Common myeloid progenitor, CD34-positive (primary cell): Measurements from ENCODE around the gene FKBP5.
"Not testable (repeated sequence)": the region's sequence is repeated elsewhere in the genome, so short reads cannot be mapped to it uniquely, and the experiment has no call there.

ENCODE experiments used
- CTCF ChIA-PET: fragments of 350-600 bp; sonication (Branson Sonifier 250); formaldehyde crosslinking; loops from one replicate; lab custom pipeline; 2021; ENCODE audit warnings: antibody characterized with exemption; lab: Charles Lee
- POLR2A ChIA-PET: fragments of 350-600 bp; sonication (Branson Sonifier 250); formaldehyde crosslinking; loops from one replicate; lab custom pipeline; 2021; ENCODE audit warnings: antibody characterized with exemption; lab: Charles Lee
- DNase-seq, 3 donors: peaks; one replicate each; pipeline versions ENCODE4 v3.0.0 to v3.0.0-alpha.2; 2013
- H3K27ac ChIP-seq, 2 experiments: 1 replicate in 1 of 2; 2 replicates in 1 of 2; pipeline ENCODE4 v1.7.0; 2013; ENCODE audit warnings: inconsistent platforms in 2 of 2, low read length in 2 of 2, mild to moderate bottlenecking in 2 of 2, low read depth in 1 of 2, moderate library complexity in 1 of 2; ENCODE audit not compliant: severe bottlenecking in 2 of 2, insufficient read depth in 1 of 2, poor library complexity in 1 of 2
- H3K27me3 ChIP-seq, 5 experiments: replicated peaks in 2 of 5; 1 replicate in 3 of 5; 2 replicates in 2 of 5; pipeline versions ENCODE4 v1.6.1 to v1.7.0; 2013; ENCODE audit warnings: low read length in 4 of 5, mild to moderate bottlenecking in 2 of 5, moderate library complexity in 2 of 5, inconsistent platforms in 1 of 5; ENCODE audit not compliant: insufficient read depth in 5 of 5, control insufficient read depth in 4 of 5
- H3K36me3 ChIP-seq, 4 experiments: 1 replicate in 2 of 4; 2 replicates in 2 of 4; pipeline versions ENCODE4 v1.6.1 to v1.7.0; 2013; ENCODE audit warnings: low read length in 3 of 4, control low read depth in 1 of 4, mild to moderate bottlenecking in 1 of 4; ENCODE audit not compliant: control insufficient read depth in 4 of 4, insufficient read depth in 4 of 4
- H3K4me1 ChIP-seq, 4 experiments: 1 replicate in 3 of 4; 2 replicates in 1 of 4; pipeline versions ENCODE4 v1.6.1 to v1.7.1; 2013; ENCODE audit warnings: low read length in 3 of 4, mild to moderate bottlenecking in 3 of 4, control low read depth in 1 of 4, inconsistent platforms in 1 of 4, moderate library complexity in 1 of 4; ENCODE audit not compliant: control insufficient read depth in 4 of 4, insufficient read depth in 4 of 4; ENCODE audit errors: control extremely low read depth in 1 of 4
- H3K4me3 ChIP-seq, 7 experiments: 1 replicate in 4 of 7; 2 replicates in 3 of 7; pipeline versions ENCODE4 v1.5.1 to v1.7.0; 2013; ENCODE audit warnings: mild to moderate bottlenecking in 7 of 7, low read length in 6 of 7, moderate library complexity in 6 of 7, inconsistent platforms in 2 of 7, low read depth in 2 of 7, control low read depth in 1 of 7; ENCODE audit not compliant: insufficient read depth in 4 of 7, control insufficient read depth in 1 of 7; ENCODE audit errors: extremely low read depth in 1 of 7
- H3K9me3 ChIP-seq, 5 experiments: 1 replicate in 4 of 5; 2 replicates in 1 of 5; pipeline versions ENCODE4 v1.6.1 to v1.7.1; 2013; ENCODE audit warnings: low read length in 4 of 5, mild to moderate bottlenecking in 2 of 5, inconsistent platforms in 1 of 5, low read depth in 1 of 5, moderate library complexity in 1 of 5; ENCODE audit not compliant: control insufficient read depth in 4 of 5, insufficient read depth in 2 of 5; ENCODE audit errors: control extremely low read depth in 1 of 5
- WGBS: methylation state at CpG from one replicate; pipeline ENCODE4 v1.1.5; 2013; ENCODE audit not compliant: insufficient coverage; 5-methylcytosine and 5-hydroxymethylcytosine counted together

The FKBP5 gene

GRCh38 chr6:35691027-35691824 lies 2.5 kb upstream of the FKBP5 start:
- WGBS: 62% methylated on average over 9 of the region's 10 CpGs
- POLR2A ChIA-PET: interaction anchor here (0.6 kb wide), 1 partner anchor 174 kb away, joined by 3 read pairs; no protein-coding TSS in a partner anchor

GRCh38 chr6:35690484-35690883 lies 1.8 kb upstream of the FKBP5 start:
- Histone ChIP-seq H3K4me1 (peaks cover 4 to 34% (median 23%) of the 10 kb centered on the region in 4 experiments), H3K27me3 (no peaks in the 10 kb centered on the region), H3K9me3 (peaks cover 0 to 2% (median 0%) of the 10 kb centered on the region in 5 experiments), H3K27ac (no peak overlapping the region), H3K36me3 (no peaks in the 10 kb centered on the region), H3K4me3 (no peak overlapping the region)
- no peak for DNase-seq
- ChIA-PET CTCF (interaction anchor here (0.6 to 1.6 kb wide), 8 partner anchors 10 to 1269 kb away, joined by 3 to 4 read pairs (median 3); partner anchors contain the start of gene ARMC12), POLR2A (interaction anchor here (0.6 kb wide), 1 partner anchor 173 kb away, joined by 3 read pairs; no protein-coding TSS in a partner anchor)
- 95% methylated on average over 2 of the region's 9 CpGs for WGBS

More at GRCh38 chr6:35691027-35691824, 2.5 kb upstream of the FKBP5 start:
- peak in 2 of 3 donors; percentile 46 to 56 for DNase-seq
- CTCF ChIA-PET: interaction anchor here (1.0 to 1.6 kb wide), 5 partner anchors 13 to 92 kb away, joined by 3 to 4 read pairs (median 3); no protein-coding TSS in a partner anchor
- Histone ChIP-seq H3K36me3 (no peaks in the 10 kb centered on the region), H3K4me1 (peaks cover 4 to 28% (median 19%) of the 10 kb centered on the region in 4 experiments), H3K27me3 (no peaks in the 10 kb centered on the region), H3K4me3 (no peak overlapping the region), H3K9me3 (peaks cover 0 to 2% (median 0%) of the 10 kb centered on the region in 5 experiments), H3K27ac (no peak overlapping the region)

DNA sequence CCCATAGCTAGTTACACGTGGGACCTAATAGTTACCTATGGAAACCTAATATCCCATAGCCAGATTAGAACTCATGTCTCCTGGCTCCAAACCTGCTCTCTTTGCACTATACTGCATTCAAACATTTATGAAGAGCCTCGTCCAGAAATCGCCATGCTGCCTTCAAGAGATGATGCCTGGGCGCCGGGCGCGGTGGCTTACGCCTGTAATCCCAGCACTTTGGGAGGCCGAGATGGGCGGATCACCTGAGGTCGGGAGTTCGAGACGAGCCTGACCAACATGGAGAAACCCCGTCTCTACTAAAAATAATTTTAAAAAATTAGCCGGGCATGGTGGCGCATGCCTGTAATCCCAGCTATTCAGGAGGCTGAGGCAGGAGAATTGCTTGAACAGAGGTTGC lies 1.3 kb upstream of the FKBP5 start:
- H3K27me3 ChIP-seq, H3K9me3 ChIP-seq, H3K27ac ChIP-seq, POLR2A ChIA-PET, DNase-seq, H3K4me3 ChIP-seq, H3K36me3 ChIP-seq: not testable (repeated sequence)
- H3K4me1 ChIP-seq: peaks cover 4 to 37% (median 23%) of the 10 kb centered on the region in 4 experiments
- CTCF ChIA-PET: interaction anchor here (0.6 to 1.6 kb wide), 8 partner anchors 9 to 1269 kb away, joined by 3 to 4 read pairs (median 3); partner anchors contain the start of gene ARMC12
- WGBS: 99% methylated on average over 13 of the region's 16 CpGs

- peak overlapping the region; percentile 80 to 99 (median 94) for H3K4me3 ChIP-seq
- H3K27me3 ChIP-seq: no peaks in the 10 kb centered on the region
- DNase-seq: peak in 2 of 3 donors; percentile 46 to 56
- CTCF ChIA-PET: interaction anchor here (0.6 to 8.2 kb wide), 8 partner anchors 9 to 164 kb away, joined by 3 to 73 read pairs (median 4); partner anchors contain the start of gene ARMC12
- POLR2A ChIA-PET: no interaction called here
- H3K9me3 ChIP-seq: no peaks in the 10 kb centered on the region
- peaks cover 4 to 38% (median 25%) of the 10 kb centered on the region in 4 experiments for H3K4me1 ChIP-seq
- peaks cover 0 to 11% (median 5%) of the 10 kb centered on the region in 4 experiments for H3K36me3 ChIP-seq
- 0% methylated on average over 71 of the region's 100 CpGs for WGBS
- peak overlapping the region in 1 of 2 experiments; percentile 77 for H3K27ac ChIP-seq
Measured at GRCh38 chr6:35687658-35688604, 784 bp downstream of the FKBP5 start.

GRCh38 chr6:35686873-35687555 lies 1.7 kb downstream of the FKBP5 start:
- H3K36me3 ChIP-seq: peaks cover 0 to 13% (median 5%) of the 10 kb centered on the region in 4 experiments
- CTCF ChIA-PET: interaction anchor here (0.6 to 8.2 kb wide), 14 partner anchors 9 to 163 kb away, joined by 3 to 73 read pairs (median 4); partner anchors contain the start of gene ARMC12
- H3K9me3 ChIP-seq: no peaks in the 10 kb centered on the region
- H3K4me1 ChIP-seq: peaks cover 4 to 41% (median 24%) of the 10 kb centered on the region in 4 experiments
- H3K27me3 ChIP-seq: no peaks in the 10 kb centered on the region
- DNase-seq: no peak
- peak overlapping the region in 1 of 2 experiments; percentile 77 for H3K27ac ChIP-seq
- WGBS: no CpG with 5 or more reads among the region's 4 CpGs
- H3K4me3 ChIP-seq: peak overlapping the region in 6 of 7 experiments; percentile 80 to 99 (median 92)
- POLR2A ChIA-PET: no interaction called here

DNA sequence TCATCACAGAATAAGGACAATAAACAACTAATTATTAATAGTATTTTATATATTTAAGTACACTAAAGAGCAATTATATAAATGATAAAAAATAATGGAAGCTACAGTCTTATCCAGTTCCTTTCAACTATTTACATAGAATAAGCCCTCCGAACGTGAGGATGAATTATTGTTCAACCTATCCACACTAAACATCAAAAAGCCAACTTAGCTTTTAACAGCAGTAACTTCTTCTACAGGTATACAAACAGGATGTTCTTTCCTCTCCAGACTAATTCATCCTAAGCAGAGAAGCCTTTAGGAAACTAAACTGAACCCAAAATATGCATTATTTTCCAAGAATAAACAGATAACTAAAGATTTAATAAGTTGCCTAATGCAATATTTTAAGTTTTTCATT lies 2.3 kb downstream of the FKBP5 start:
- H3K4me1 ChIP-seq: peaks cover 4 to 41% (median 19%) of the 10 kb centered on the region in 4 experiments
- no peak for DNase-seq
- ChIA-PET POLR2A (no interaction called here), CTCF (interaction anchor here (0.9 to 8.2 kb wide), 10 partner anchors 12 to 163 kb away, joined by 3 to 73 read pairs (median 4); partner anchors contain the start of gene ARMC12)
- peaks cover 0 to 13% (median 5%) of the 10 kb centered on the region in 4 experiments for H3K36me3 ChIP-seq
- 11% methylated on average over 2 of the region's 2 CpGs for WGBS
- H3K27me3 ChIP-seq: no peaks in the 10 kb centered on the region
- H3K27ac ChIP-seq: peak overlapping the region in 1 of 2 experiments; percentile 77
- H3K4me3 ChIP-seq: peak overlapping the region in 4 of 7 experiments; percentile 80 to 99 (median 96)
- no peaks in the 10 kb centered on the region for H3K9me3 ChIP-seq
